T-helper 2 cell treated with Interferon-gamma antibody and Interleukin-4, amounts not matched to agents 5 μg/mL and 100 μg/mL, for 36 hours (primary cell): ENCODE measurements around the gene ASB2.

ENCODE experiments used
- DNase-seq: peaks from one replicate; pipeline ENCODE4 v3.0.0; 2021; ENCODE audit warnings: low spot score
- H3K27ac Mint-ChIP-seq: one replicate; pipeline ENCODE4 v1.8.0; 2021; ENCODE audit warnings: mild to moderate bottlenecking, mixed read lengths
- H3K27me3 Mint-ChIP-seq: one replicate; pipeline ENCODE4 v1.8.0; 2021; ENCODE audit warnings: low read depth, mixed read lengths
- H3K36me3 Mint-ChIP-seq: one replicate; pipeline ENCODE4 v1.8.0; 2021; ENCODE audit warnings: low read depth, mixed read lengths
- H3K4me1 Mint-ChIP-seq: one replicate; pipeline ENCODE4 v1.8.0; 2021; ENCODE audit warnings: low read depth, mixed read lengths
- H3K4me3 Mint-ChIP-seq: one replicate; pipeline ENCODE4 v1.8.0; 2022; ENCODE audit warnings: mild to moderate bottlenecking, moderate library complexity, mixed read lengths
- H3K9me3 Mint-ChIP-seq: one replicate; pipeline ENCODE4 v1.8.0; 2021; ENCODE audit warnings: mixed read lengths

The ASB2 gene

DNA sequence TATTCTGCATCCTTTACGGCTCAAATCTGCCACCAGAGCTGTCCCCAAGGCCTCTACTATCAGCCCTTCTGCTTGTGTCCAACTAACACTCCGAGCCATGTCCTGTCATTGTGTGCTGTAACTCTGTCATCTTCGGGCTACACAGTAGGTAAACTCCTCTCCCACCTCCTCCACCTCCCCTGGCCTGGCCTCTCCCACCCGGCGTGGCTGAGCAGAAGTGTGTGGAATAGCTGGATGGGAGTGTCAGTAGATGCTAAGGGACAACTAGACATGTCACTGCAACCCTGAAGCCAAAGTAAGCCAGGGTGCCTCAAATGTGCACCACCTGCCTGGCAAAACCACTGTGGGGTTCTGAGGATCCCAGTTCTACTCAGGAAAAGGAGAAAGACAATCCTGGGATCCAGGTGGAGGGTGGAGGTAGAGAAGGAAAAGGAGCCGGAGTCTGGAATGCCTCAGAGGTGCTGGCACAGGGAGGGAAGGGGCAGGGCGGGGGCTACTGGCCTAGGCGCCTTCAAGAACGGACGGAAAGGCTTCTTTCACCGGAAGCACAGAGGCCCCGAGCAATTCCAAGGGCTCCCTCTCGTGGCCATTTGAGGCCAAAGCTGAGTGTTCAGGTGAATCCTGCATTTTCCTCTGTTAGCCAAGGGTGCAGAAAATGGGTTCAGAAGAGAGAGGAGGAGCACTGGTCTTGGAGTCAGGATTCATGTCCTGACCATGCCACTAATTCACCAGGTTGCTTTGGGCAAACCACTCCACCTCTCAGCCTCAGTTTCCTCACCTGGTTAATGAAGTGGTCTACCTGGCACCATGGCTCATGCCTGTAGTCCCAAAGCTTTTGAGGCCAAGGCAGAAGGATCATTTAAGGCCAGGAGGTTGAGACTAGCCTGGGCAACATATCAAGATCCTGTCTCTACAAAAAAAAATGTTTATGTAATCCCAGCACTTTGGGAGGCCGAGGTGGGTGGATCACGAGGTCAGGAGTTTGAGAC lies 69.7 kb downstream of the ASB2 start:
- DNase-seq: peak; percentile 38
- Mint-ChIP-seq H3K36me3 (no peaks in the 10 kb centered on the region), H3K27ac (no peak overlapping the region), H3K27me3 (peaks cover 13% of the 10 kb centered on the region), H3K4me1 (no peaks in the 10 kb centered on the region), H3K9me3 (no peaks in the 10 kb centered on the region), H3K4me3 (no peak overlapping the region)

DNA sequence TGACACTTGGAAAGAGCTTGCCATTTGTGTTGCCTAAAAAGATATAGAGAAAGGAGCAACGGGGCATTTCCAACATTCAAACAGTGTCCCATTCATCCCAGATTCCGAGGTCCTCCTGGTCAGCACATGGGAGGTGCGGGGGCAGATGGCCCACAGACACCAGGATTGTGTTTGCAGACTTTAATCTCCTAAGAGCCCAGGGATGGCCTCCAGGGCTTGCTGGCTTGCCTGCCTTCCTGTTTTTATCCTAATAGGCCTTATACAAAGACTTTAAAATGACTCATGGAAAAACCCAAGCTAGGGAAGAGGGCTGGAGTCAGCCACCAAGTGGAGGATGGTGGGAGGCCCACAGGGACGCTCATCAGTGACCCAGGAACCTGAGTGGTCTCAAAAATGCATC lies 70.7 kb downstream of the ASB2 start:
- no peaks in the 10 kb centered on the region for H3K36me3 Mint-ChIP-seq
- H3K27me3 Mint-ChIP-seq: peaks cover 13% of the 10 kb centered on the region
- DNase-seq: no peak
- no peak overlapping the region for H3K4me3 Mint-ChIP-seq
- H3K4me1 Mint-ChIP-seq: no peaks in the 10 kb centered on the region
- H3K9me3 Mint-ChIP-seq: no peaks in the 10 kb centered on the region
- no peak overlapping the region for H3K27ac Mint-ChIP-seq

GRCh38 chr14:93903342-93904184 lies 72.8 kb downstream of the ASB2 start:
- no peaks in the 10 kb centered on the region for H3K4me1 Mint-ChIP-seq

DNA sequence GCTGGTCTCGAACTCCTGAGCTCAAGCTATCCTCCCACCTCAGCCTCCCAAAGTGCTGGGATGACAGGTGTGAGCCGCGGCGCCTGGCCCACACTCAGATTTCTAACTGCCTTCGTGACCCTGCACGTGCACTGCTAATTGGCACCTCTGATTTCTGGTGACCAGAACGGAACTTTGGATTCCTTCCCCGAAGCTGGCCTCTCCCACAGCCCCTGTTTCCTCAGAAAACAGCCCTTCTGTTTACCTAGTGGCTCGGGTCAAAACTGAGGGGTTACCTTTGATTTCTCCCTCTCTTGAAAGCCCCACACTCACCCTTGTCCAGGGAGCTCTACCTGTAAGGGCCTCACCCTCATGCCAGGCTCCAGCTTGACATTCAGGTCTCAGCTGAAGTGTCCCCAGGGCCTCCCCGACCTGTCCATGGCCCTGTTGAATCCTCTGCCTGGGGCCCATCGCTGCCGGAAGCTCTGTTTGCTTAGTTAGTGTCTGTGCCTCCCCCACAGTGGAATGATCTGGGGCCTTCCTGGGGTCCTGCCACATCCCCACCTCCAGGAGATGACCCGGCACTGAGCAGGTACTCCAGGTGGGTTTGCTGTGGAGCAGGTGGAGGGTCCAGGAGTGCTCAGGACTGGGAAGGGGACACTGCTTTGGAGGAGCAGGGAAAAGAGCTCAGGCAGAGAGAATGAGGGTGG lies 73.6 kb downstream of the ASB2 start:
- Mint-ChIP-seq H3K9me3 (no peaks in the 10 kb centered on the region), H3K27me3 (peaks cover 13% of the 10 kb centered on the region)

More at GRCh38 chr14:93903342-93904184, 72.8 kb downstream of the ASB2 start:
- Mint-ChIP-seq H3K9me3 (no peaks in the 10 kb centered on the region), H3K4me3 (no peak overlapping the region), H3K27ac (no peak overlapping the region), H3K27me3 (peaks cover 13% of the 10 kb centered on the region), H3K36me3 (no peaks in the 10 kb centered on the region)
- no peak for DNase-seq

DNA sequence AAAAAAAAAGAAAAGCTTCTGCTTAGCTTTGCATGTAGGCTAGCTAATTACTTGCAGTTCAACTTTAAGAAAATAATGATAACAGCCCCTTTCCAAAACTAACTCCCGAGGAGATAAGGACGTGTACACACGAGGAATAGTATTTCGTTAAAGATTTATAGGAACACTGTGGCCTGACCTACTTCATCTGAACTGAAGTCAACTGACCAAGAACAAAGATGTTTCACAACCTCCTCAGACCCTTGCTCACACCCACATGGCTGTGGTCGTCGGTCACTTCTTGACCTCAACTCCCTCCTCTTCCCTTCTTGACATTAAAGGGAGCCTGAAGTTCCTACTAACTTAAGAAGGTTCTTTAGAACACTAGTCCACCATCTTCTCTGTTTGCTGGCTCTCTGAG lies 74.6 kb downstream of the ASB2 start:
- no peaks in the 10 kb centered on the region for H3K36me3 Mint-ChIP-seq
- H3K4me3 Mint-ChIP-seq: no peak overlapping the region
- peaks cover 13% of the 10 kb centered on the region for H3K27me3 Mint-ChIP-seq
- no peaks in the 10 kb centered on the region for H3K9me3 Mint-ChIP-seq
- H3K27ac Mint-ChIP-seq: no peak overlapping the region
- no peaks in the 10 kb centered on the region for H3K4me1 Mint-ChIP-seq
- DNase-seq: no peak

More for the DNA sequence above, 73.6 kb downstream of the ASB2 start:
- no peak overlapping the region for H3K4me3 Mint-ChIP-seq
- DNase-seq: no peak
- no peaks in the 10 kb centered on the region for H3K36me3 Mint-ChIP-seq
- H3K27ac Mint-ChIP-seq: no peak overlapping the region
- H3K4me1 Mint-ChIP-seq: no peaks in the 10 kb centered on the region

DNA sequence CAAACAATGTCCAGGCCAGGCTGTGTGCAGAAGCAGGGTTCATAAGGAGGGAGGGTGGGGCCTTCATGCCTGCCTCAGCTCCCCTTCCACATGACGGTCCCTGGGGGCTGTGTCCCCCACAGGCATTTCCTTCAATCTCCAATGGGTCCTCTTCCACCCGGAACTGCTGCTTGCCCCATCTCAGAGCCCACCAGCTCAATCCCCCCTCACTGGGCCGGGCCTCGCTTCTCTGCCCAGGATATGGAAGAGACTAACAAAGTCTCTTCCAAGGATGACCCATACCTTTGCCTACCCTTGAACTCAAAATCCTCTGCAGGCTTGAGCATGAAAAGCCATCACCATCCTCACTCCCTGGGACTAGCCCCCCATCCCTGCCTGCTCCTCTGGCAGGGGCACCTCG lies 77.6 kb downstream of the ASB2 start:
- no peaks in the 10 kb centered on the region for H3K9me3 Mint-ChIP-seq
- no peak overlapping the region for H3K4me3 Mint-ChIP-seq
- no peak overlapping the region for H3K27ac Mint-ChIP-seq
- no peak for DNase-seq
- no peaks in the 10 kb centered on the region for H3K4me1 Mint-ChIP-seq
- no peaks in the 10 kb centered on the region for H3K36me3 Mint-ChIP-seq
- peaks cover 3% of the 10 kb centered on the region for H3K27me3 Mint-ChIP-seq

- Mint-ChIP-seq H3K4me1 (no peaks in the 10 kb centered on the region), H3K36me3 (no peaks in the 10 kb centered on the region), H3K9me3 (no peaks in the 10 kb centered on the region), H3K27me3 (peaks cover 2% of the 10 kb centered on the region), H3K27ac (no peak overlapping the region), H3K4me3 (no peak overlapping the region)
- DNase-seq: no peak
Measured at GRCh38 chr14:93898081-93898611, 78.2 kb downstream of the ASB2 start.

DNA sequence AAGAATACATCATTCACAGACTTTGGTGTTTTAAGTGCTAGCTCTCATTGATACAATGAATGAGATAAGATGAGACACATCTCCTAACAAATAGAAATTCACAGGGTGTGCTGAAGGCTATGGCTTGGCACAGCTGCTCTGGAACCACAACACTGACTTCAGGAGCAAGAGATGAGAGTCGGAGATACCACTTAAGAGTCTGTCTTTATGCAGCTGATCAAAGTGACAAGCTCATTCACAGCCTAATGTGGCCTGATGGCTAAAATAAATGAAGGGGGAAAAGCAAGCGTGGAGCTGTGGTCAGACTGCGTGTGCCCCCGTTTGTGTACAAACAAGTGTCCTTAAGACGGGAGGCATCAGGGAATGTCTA lies 78.9 kb downstream of the ASB2 start:
- Mint-ChIP-seq H3K4me1 (no peaks in the 10 kb centered on the region), H3K9me3 (no peaks in the 10 kb centered on the region), H3K27ac (no peak overlapping the region), H3K36me3 (no peaks in the 10 kb centered on the region), H3K27me3 (peaks cover 2% of the 10 kb centered on the region), H3K4me3 (no peak overlapping the region)
- DNase-seq: no peak

GRCh38 chr14:93895023-93895604 lies 81.3 kb downstream of the ASB2 start:
- no peak overlapping the region for H3K4me3 Mint-ChIP-seq
- no peaks in the 10 kb centered on the region for H3K9me3 Mint-ChIP-seq
- H3K36me3 Mint-ChIP-seq: no peaks in the 10 kb centered on the region
- no peak for DNase-seq
- no peaks in the 10 kb centered on the region for H3K4me1 Mint-ChIP-seq
- H3K27ac Mint-ChIP-seq: no peak overlapping the region
- peaks cover 3% of the 10 kb centered on the region for H3K27me3 Mint-ChIP-seq

- H3K27me3 Mint-ChIP-seq: peaks cover 3% of the 10 kb centered on the region
- H3K36me3 Mint-ChIP-seq: no peaks in the 10 kb centered on the region
- no peak overlapping the region for H3K27ac Mint-ChIP-seq
- H3K4me1 Mint-ChIP-seq: no peaks in the 10 kb centered on the region
- DNase-seq: no peak
- H3K4me3 Mint-ChIP-seq: no peak overlapping the region
- no peaks in the 10 kb centered on the region for H3K9me3 Mint-ChIP-seq
Measured at GRCh38 chr14:93893661-93894261, 82.6 kb downstream of the ASB2 start.

- no peaks in the 10 kb centered on the region for H3K4me1 Mint-ChIP-seq
- H3K36me3 Mint-ChIP-seq: no peaks in the 10 kb centered on the region
- peak; percentile 40 for DNase-seq
- H3K27ac Mint-ChIP-seq: no peak overlapping the region
- peaks cover 8% of the 10 kb centered on the region for H3K27me3 Mint-ChIP-seq
- H3K9me3 Mint-ChIP-seq: no peaks in the 10 kb centered on the region
- H3K4me3 Mint-ChIP-seq: no peak overlapping the region
Measured at GRCh38 chr14:93892923-93893558, 83.3 kb downstream of the ASB2 start.

DNA sequence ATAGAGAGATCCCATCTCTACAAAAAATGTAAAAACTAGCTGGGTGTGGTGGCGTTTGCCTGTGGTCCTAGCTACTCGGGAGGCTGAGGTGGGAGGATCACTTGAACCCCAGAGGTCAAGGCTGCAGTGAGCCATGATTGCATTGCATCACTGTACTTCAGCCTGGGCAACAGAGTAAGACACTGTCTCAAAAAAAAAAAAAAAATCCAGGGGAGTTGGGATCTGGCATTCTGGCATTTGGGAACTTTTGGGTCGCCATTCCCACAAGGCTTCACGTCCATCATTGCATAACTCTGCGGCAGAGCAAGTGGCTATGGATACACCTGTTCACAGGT lies 83.9 kb downstream of the ASB2 start:
- Mint-ChIP-seq H3K27me3 (peaks cover 10% of the 10 kb centered on the region), H3K27ac (no peak overlapping the region), H3K4me1 (no peaks in the 10 kb centered on the region), H3K36me3 (no peaks in the 10 kb centered on the region), H3K4me3 (no peak overlapping the region), H3K9me3 (no peaks in the 10 kb centered on the region)
- DNase-seq: no peak
